ENCODE measurements around the gene LIPC.

GRCh38 chr15:58535894-58536293 lies 104.1 kb downstream of the LIPC start:
- no peak for TF ChIP-seq EZH2 (IDR thresholded peaks at IDR 0.05; ENCODE audit: borderline replicate concordance, low read depth, low read length, poor library complexity, severe bottlenecking)
- TF ChIP-seq CTCF (conservative IDR thresholded peaks at IDR 0.05; ENCODE audit: low read depth, low read length), result no peak

Data from A673 (cell line).